NCI-H446 treated with DMSO at 0.1 percent for 48 hours (cell line): ENCODE measurements around the gene ATP1A3.
A peak's percentile ranks its signal among the peaks of the same experiment; 100 is the strongest.
"Not testable (repeated sequence)": the region's sequence is repeated elsewhere in the genome, so short reads cannot be mapped to it uniquely, and the experiment has no call there.

Source experiments
- DNase-seq: peaks from one replicate; lab custom pipeline; 2025; lab: John Stamatoyannopoulos, UW

Gene ATP1A3

GRCh38 chr19:41993612-41994483 lies at the start of gene ATP1A3:
Gene ATP1A3, minus strand, starts transcription at chr19:41994230. Its CDS starts 154 bp downstream, at chr19:41994076.
- peak; percentile 55 for DNase-seq

- DNase-seq: peak; percentile 96
These were observed 48.6 kb upstream of the ATP1A3 start for GRCh38 chr19:42042455-42043170.

GRCh38 chr19:42040491-42040890 lies 46.5 kb upstream of the ATP1A3 start:
- DNase-seq: not testable (repeated sequence)

GRCh38 chr19:42040031-42040430 lies 46.0 kb upstream of the ATP1A3 start:
- DNase-seq: no peak

- peak; percentile 91 for DNase-seq
These were observed 44.6 kb upstream of the ATP1A3 start for GRCh38 chr19:42038666-42039065.

GRCh38 chr19:42037649-42038048 lies 43.6 kb upstream of the ATP1A3 start:
- no peak for DNase-seq

GRCh38 chr19:42034640-42035391 lies 40.8 kb upstream of the ATP1A3 start:
- DNase-seq: peak; percentile 51

- DNase-seq: no peak
These were observed 39.4 kb upstream of the ATP1A3 start for GRCh38 chr19:42033413-42033812.

GRCh38 chr19:42032431-42032830 lies 38.4 kb upstream of the ATP1A3 start:
- peak; percentile 94 for DNase-seq

GRCh38 chr19:42030645-42031440 lies 36.8 kb upstream of the ATP1A3 start:
- peak; percentile 84 for DNase-seq

- DNase-seq: no peak
These were observed 34.5 kb upstream of the ATP1A3 start for GRCh38 chr19:42028304-42029216.

- DNase-seq: no peak
These were observed 30.6 kb upstream of the ATP1A3 start for GRCh38 chr19:42024622-42025111.

- no peak for DNase-seq
These were observed 29.9 kb upstream of the ATP1A3 start for GRCh38 chr19:42023943-42024260.

- no peak for DNase-seq
These were observed 29.3 kb upstream of the ATP1A3 start for GRCh38 chr19:42023121-42023942.

GRCh38 chr19:42022616-42023015 lies 28.6 kb upstream of the ATP1A3 start:
- no peak for DNase-seq

GRCh38 chr19:42021185-42021584 lies 27.2 kb upstream of the ATP1A3 start:
- no peak for DNase-seq

- no peak for DNase-seq
These were observed 24.6 kb upstream of the ATP1A3 start for GRCh38 chr19:42018503-42019193.

- no peak for DNase-seq
These were observed 23.0 kb upstream of the ATP1A3 start for GRCh38 chr19:42017040-42017439.

- not testable (repeated sequence) for DNase-seq
These were observed 18.7 kb upstream of the ATP1A3 start for GRCh38 chr19:42012747-42013146.
